Activated CD8-positive, alpha-beta memory T cell treated with anti-CD3 and anti-CD28 coated beads, Interleukin-2, amount 50 U/mL, for 1 hour (primary cell): ENCODE results near the gene CEMP1.
"Not testable (repeated sequence)": the region's sequence is repeated elsewhere in the genome, so short reads cannot be mapped to it uniquely, and the experiment has no call there.

Source experiments
- DNase-seq: peaks from one replicate; pipeline ENCODE4 v3.0.0-alpha.2; 2020; ENCODE audit errors: extremely low read depth

Gene CEMP1

GRCh38 chr16:2537451-2538379, 6.5 kb upstream of the CEMP1 start, which contains the start of gene PDPK1:
PDPK1 (plus strand) TSS chr16:2538021; CDS start chr16:2538113, 92 bp downstream.
- DNase-seq: peak; percentile 80

- DNase-seq: no peak
Measured at GRCh38 chr16:2535625-2536013, 4.4 kb upstream of the CEMP1 start.

GRCh38 chr16:2534335-2534734, 3.1 kb upstream of the CEMP1 start:
- DNase-seq: not testable (repeated sequence)

DNA sequence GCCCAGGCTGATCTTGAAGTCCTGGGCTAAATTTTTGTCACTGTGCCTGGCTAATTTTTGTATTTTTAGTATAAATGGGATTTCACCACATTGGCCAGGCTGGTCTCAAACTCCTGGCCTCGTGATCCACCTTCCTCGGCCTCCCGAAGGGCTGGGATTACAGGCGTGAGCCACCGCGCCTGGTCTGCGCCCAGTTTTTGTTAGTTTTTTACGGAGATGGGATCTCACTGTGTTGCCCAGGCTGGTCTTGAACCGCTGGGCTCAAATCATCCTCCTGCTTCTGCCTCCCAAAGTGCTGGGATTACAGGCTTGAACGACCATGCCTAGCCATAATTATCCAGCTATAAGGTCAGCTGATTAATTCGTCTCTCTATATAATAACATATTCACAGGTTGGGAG, 2.7 kb upstream of the CEMP1 start:
- no peak for DNase-seq

- not testable (repeated sequence) for DNase-seq
Measured at GRCh38 chr16:2533142-2533755, 2.0 kb upstream of the CEMP1 start.

GRCh38 chr16:2532494-2533141, 1.4 kb upstream of the CEMP1 start:
- no peak for DNase-seq

- DNase-seq: peak; percentile 90
Measured at GRCh38 chr16:2531696-2532493, 687 bp upstream of the CEMP1 start.

GRCh38 chr16:2530629-2531318, 434 bp downstream of the CEMP1 start:
- no peak for DNase-seq

GRCh38 chr16:2529961-2530628, 1.1 kb downstream of the CEMP1 start:
- DNase-seq: no peak

DNA sequence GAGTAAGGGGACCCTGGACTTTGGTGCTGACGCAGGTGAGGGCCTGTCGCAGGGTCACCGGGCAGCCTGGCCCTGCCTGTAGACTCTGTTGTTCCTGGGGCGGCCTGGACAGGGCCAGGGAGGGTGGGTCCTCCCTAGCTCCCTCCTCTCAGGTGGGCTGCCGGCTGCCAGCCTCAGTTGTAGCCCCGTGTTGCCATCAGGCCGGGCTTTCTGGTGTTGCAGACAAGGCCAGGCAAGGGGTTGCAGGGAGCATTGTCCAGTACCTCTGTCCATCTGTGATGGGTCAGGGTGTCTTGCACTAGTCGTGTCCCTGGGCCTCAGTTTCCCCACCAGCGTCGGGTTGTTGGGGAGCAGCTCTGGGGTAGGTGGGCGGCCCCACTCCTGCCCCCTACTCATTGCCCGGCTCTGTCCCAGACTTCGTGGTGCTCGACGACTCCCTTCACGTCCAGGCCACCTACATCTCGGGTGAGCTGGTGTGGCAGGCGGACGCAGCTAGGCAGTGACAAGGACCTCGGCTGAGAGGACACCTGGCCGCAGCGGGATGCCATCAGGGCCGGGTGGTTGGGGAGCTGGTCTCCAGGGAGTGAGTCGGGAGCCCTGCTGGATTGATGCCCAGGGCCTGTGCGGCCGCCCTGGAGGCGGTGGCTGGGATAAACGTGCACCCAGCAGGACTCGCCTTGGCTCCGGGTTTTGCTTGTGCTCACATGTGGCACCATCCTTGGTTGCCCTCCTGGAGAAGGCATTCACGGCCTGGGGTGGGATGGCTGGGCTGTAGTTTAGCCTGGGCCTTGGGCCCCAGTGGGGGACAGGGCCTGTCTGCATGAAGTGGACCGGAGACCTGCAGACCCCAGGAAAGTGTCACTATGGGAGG, 1.9 kb downstream of the CEMP1 start:
- DNase-seq: no peak

DNA sequence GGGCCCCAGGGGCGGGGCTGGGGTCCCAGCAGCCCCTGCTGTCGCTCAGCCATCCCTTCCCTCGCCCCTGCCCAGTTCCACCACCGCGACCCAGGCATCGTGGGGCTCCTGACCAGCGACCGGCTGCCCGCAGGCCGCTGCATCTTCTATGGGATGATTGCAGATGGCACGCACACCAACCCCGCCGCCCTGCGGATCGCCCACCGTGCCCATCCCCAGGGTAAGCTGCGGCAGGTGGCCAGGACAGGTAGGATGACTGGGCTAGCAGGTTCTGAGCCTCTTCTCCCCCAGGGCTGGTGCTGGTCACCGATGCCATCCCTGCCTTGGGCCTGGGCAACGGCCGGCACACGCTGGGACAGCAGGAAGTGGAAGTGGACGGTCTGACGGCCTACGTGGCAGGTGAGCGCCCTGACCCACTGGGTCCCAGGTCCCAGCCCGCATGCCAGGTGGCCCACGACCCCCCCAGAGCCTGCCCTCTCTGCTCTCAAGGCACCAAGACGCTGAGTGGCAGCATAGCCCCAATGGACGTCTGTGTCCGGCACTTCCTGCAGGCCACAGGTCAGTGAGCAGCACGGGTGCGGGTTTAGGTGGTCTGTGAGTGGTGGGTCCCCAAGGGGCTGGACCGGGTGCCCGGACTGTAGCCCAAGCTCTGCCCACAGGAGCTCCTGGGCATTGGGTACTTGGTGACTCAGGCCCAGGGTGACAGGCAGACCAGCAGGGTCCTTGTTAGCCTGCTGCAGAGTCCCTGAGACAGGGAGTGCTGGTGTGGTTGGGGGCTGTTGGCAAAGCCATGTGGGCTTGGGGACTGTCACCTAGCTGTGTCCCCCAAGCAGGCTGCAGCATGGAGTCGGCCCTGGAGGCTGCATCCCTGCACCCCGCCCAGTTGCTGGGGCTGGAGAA, 2.8 kb downstream of the CEMP1 start:
- no peak for DNase-seq

- no peak for DNase-seq
Measured at GRCh38 chr16:2527784-2528100, 3.5 kb downstream of the CEMP1 start.

GRCh38 chr16:2527071-2527783, 4.0 kb downstream of the CEMP1 start:
- DNase-seq: no peak

- DNase-seq: no peak
Measured at GRCh38 chr16:2526135-2526534, 5.1 kb downstream of the CEMP1 start.

- no peak for DNase-seq
Measured at GRCh38 chr16:2524339-2524938, 6.8 kb downstream of the CEMP1 start.

GRCh38 chr16:2523801-2524231, 7.4 kb downstream of the CEMP1 start:
- DNase-seq: no peak

DNA sequence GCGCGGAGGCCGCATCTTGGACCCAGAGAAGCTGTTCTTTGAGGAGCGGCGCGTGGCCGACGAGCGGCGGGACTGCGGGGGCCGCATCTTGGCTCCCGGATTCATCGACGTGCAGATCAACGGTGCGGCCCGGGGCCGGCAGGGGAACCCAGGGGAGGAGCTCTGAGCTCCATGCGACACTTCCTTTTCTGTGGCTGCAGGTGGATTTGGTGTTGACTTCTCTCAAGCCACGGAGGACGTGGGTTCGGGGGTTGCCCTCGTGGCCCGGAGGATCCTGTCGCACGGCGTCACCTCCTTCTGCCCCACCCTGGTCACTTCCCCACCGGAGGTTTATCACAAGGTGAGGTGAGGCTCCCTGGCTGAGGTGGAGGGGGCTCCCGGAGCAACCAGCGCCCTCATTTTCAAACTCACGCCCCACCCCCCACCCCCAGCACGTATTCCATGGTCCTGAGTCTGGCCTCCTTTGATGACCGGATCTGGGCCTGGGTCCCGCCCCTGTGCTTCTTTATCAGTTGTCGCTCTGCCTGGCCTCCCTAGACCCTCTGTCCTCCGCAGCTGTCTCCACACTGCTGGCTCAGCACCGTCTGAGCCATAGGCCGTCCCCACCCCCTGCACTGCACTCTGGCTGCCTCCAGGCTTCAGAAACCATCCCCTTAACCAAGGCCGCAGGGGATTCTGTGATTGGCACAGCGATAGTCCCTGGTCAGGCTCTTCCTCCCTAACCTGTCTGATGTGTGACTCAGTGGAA, 10.2 kb downstream of the CEMP1 start:
- DNase-seq: no peak
